Measurements from ENCODE around the gene USE1.

- TF ChIP-seq CTCF (IDR thresholded peaks at IDR 0.05) (no peak), POLR2AphosphoS5 (IDR thresholded peaks at IDR 0.05) (no peak)
Measured at GRCh38 chr19:17210296-17210695, 4.9 kb upstream of the USE1 start.

All from sigmoid colon (tissue), 4 donors.